ENCODE measurements around the gene TUBA4B. TPM values are rescaled to one million over a fixed set of nuclear protein-coding genes. Genes with fewer than 3 reads are reported as not detected.

TUBA4B gene
- total RNA-seq, 4 donors from 2014 or later = 0.43 to 0.83 TPM; not detected in 2

DNA sequence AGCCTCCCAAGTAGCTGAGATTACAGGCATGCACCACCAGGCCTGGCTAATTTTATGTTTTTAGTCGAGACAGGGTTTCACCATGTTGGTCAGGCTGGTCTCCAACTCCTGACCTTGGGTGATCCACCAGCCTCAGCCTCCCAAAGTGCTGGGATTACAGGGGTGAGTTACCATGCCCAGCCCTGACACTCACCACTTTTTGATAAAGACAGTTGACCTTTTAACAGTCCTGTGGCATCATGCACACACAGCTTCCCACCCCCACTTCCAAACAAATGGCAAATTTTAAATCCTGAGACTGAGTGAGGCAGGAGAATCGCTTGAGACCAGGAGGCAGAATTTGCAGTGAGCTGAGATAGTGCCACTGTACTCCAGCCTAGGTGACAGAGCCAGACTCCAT lies 20.0 kb downstream of the TUBA4B start:
- Histone ChIP-seq H3K9me3 (no peaks in the 10 kb centered on the region), H3K4me1 (peaks cover 1 to 3% of the 10 kb centered on the region in 2 donors), H3K4me3 (no peak overlapping the region), H3K27ac (no peak overlapping the region), H3K27me3 (no peaks in the 10 kb centered on the region), H3K36me3 (no peaks in the 10 kb centered on the region)
- TF ChIP-seq, protein P1, sequence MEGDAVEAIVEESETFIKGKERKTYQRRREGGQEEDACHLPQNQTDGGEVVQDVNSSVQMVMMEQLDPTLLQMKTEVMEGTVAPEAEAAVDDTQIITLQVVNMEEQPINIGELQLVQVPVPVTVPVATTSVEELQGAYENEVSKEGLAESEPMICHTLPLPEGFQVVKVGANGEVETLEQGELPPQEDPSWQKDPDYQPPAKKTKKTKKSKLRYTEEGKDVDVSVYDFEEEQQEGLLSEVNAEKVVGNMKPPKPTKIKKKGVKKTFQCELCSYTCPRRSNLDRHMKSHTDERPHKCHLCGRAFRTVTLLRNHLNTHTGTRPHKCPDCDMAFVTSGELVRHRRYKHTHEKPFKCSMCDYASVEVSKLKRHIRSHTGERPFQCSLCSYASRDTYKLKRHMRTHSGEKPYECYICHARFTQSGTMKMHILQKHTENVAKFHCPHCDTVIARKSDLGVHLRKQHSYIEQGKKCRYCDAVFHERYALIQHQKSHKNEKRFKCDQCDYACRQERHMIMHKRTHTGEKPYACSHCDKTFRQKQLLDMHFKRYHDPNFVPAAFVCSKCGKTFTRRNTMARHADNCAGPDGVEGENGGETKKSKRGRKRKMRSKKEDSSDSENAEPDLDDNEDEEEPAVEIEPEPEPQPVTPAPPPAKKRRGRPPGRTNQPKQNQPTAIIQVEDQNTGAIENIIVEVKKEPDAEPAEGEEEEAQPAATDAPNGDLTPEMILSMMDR (IDR thresholded peaks at IDR 0.05) = no peak
- no peak for TF ChIP-seq POLR2A (IDR thresholded peaks at IDR 0.05)
- DNase-seq = no peak
- intact Hi-C loops (cut with DNase I; ENCODE audit: low total_unique reads) = no loop called here

DNA sequence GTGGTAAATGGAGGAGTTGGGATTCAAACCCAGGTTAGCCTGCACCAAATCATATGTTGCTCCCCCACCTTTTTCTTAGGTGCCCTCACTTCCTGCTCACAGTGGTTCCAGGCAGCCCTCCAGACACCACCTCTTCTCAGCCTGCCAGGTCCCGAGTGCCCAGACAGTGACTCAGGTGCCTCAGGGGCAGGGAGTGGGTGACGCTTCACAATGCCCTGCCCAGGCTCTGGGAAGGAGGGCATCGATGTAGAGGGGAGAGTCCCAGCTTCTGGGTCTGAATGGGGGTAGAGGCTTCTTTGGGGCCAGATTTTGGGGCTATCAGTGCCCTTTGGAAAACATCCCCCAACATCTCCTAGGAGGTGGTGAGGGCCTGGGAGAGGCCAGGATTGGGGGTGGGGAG lies 20.9 kb downstream of the TUBA4B start:
- Histone ChIP-seq H3K27ac (peak overlapping the region; percentile 61 to 68), H3K27me3 (no peaks in the 10 kb centered on the region), H3K9me3 (no peaks in the 10 kb centered on the region), H3K36me3 (no peaks in the 10 kb centered on the region), H3K4me1 (peaks cover 8 to 10% of the 10 kb centered on the region in 2 donors), H3K4me3 (no peak overlapping the region)
- TF ChIP-seq, protein P1 (IDR thresholded peaks at IDR 0.05) = no peak
- TF ChIP-seq POLR2A (IDR thresholded peaks at IDR 0.05) = no peak
- no peak for DNase-seq
- intact Hi-C loops (cut with DNase I; ENCODE audit: low total_unique reads) = no loop called here

DNA sequence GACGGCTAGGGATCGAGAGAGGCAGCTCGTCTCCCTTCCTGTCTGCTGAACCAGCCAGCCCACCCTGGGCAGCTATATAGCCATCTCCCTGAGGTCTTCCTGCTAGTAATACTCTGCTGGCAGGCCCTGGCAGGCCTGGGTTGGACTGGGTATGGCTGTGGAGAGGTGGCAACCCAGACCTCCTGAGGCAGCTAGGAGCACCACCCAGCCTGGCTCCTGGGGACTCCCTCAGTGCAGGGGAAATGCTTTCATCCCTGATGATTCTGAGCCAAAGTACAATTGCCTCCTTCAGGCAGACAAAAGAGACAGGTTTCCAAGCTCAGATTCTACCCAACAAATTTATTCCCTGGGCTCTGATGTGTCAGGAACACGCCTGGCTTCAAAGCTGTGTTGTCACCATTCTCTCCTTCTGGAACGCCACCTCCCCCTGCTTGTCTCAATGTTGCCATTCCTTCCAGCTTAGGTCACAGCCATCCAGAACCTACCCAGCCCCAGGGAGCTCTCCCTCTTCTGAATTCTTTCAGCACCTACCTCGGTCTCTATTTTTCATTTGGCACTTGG lies 21.4 kb downstream of the TUBA4B start:
- Histone ChIP-seq H3K27ac (peak overlapping the region; percentile 61 to 68), H3K36me3 (no peaks in the 10 kb centered on the region), H3K4me1 (peaks cover 8 to 10% of the 10 kb centered on the region in 2 donors), H3K27me3 (no peaks in the 10 kb centered on the region), H3K4me3 (no peak overlapping the region), H3K9me3 (no peaks in the 10 kb centered on the region)
- intact Hi-C loops (cut with DNase I; ENCODE audit: low total_unique reads) = no loop called here
- TF ChIP-seq, protein P1 (IDR thresholded peaks at IDR 0.05) = no peak
- TF ChIP-seq POLR2A (IDR thresholded peaks at IDR 0.05) = no peak
- DNase-seq = peak in 1 of 2 donors; percentile 36

DNA sequence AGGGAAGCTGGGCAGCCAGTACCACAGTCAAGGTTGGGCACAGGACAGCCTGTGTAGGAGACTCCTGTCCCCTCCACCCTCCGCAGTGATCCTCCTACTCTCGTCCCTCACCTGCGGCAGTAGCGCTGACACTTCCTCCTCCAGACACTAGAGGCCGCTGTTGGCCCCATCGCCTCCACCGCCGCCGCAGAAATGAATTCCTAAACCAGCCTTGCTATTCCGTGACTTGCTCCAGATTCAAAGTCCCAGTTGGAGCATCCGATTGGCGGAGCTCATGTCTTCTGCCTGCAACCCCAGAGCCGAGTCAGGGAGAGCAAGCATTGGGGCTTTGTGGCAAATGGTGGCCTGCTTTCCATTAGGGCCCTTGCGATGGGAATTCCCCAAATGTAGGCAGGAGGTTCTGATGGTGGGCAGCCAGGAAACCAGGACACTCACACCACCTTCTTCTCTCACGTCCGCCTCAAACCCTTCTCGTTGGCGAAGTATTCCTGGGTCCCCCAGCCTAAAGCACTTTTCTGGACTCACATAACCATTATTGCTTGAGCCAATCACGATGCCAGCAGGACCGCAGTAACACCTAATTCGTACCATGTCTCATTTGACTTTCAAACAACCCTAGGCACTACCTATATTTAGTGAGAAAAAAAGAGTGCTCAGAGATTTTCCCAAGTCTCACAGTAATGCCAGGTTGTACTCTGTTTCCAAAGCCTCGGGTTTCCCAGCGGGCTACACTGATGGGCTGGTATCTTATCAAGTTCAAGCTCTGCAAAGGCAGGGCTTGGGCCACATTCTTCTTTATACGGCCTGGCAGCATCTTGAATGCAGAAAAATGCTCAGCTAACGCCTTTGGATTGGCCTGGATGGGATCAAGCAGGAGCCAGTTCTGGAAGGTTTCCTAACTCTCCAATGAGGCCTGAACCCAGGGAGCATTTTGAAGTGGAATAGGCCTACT lies 24.9 kb downstream of the TUBA4B start:
- Histone ChIP-seq H3K27ac (peak overlapping the region; percentile 99), H3K36me3 (no peaks in the 10 kb centered on the region), H3K27me3 (no peaks in the 10 kb centered on the region), H3K9me3 (no peaks in the 10 kb centered on the region), H3K4me1 (peaks cover 8 to 10% of the 10 kb centered on the region in 2 donors), H3K4me3 (peak overlapping the region in 1 of 2 donors; percentile 77)
- TF ChIP-seq, protein P1 (IDR thresholded peaks at IDR 0.05) = peak; percentile 96 to 99 (median 97)
- TF ChIP-seq POLR2A (IDR thresholded peaks at IDR 0.05) = no peak
- peak; percentile 82 to 86 for DNase-seq
- intact Hi-C loops (cut with DNase I; ENCODE audit: low total_unique reads) = no loop called here

DNA sequence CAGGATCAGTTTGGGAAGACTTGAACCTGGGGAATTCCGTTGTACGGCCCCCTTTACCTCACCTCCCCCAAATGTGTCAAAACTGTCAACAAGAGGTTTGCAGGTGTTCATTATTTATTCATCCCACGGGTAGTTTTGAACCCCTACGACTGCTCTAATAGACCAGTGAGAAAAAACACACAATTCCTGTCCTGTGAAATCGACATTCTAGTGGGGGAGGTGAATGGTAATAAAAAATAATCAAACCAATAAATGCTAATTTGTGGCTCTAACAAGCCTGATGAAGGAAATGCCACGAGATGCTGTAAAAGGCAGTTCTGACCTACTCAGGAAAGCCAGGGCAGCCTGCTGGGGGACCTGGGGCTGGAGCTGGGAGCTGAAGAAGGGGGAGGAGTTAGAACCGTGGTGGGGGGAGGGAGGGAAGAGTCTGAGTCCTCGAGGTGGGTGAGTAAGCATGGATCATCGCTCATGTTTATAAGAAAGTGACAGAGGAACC lies 25.7 kb downstream of the TUBA4B start:
- Histone ChIP-seq H3K36me3 (no peaks in the 10 kb centered on the region), H3K9me3 (no peaks in the 10 kb centered on the region), H3K4me1 (peaks cover 8 to 10% of the 10 kb centered on the region in 2 donors), H3K27ac (peak overlapping the region; percentile 99), H3K4me3 (peak overlapping the region; percentile 58 to 77), H3K27me3 (no peaks in the 10 kb centered on the region)
- intact Hi-C loops (cut with DNase I; ENCODE audit: low total_unique reads) = no loop called here
- DNase-seq = no peak
- no peak for TF ChIP-seq POLR2A (IDR thresholded peaks at IDR 0.05)
- TF ChIP-seq, protein P1 (IDR thresholded peaks at IDR 0.05) = peak in 2 of 4 experiments; percentile 18 to 34
